ENCODE measurements around the gene CDK5R1.

CDK5R1 gene

DNA sequence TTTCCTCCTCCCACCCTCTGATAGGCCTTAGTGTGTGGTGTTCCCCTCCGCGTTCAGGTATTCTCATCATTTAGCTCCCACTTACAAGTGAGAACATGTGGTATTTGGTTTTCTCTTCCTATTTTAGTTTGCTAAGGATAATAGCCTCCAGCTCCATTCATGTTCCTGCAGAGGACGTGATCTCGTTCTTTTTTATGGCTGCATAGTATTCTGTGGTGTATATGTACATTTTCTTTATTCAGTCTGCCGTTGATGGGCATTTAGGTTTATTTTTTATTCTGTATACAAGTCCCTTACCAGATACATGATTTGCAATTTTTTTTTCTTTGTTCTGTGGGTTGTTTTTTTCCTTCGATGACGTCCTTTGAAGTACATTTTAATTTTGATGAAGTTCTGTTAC is 18.8 kb upstream of the CDK5R1 start:
- Histone ChIP-seq H3K4me1 (no peaks in the 10 kb centered on the region), H3K4me3 (no peak overlapping the region), H3K27me3 (no peaks in the 10 kb centered on the region), H3K9ac (no peak overlapping the region), H3K27ac (no peak overlapping the region), H3K9me3 (no peaks in the 10 kb centered on the region), H4K20me1 (peaks cover 21% of the 10 kb centered on the region), H3K4me2 (no peak overlapping the region), H3K36me3 (peaks cover 99% of the 10 kb centered on the region)
- no peak for TF ChIP-seq Cebpa-rat (IDR thresholded peaks at IDR 0.05)

DNA sequence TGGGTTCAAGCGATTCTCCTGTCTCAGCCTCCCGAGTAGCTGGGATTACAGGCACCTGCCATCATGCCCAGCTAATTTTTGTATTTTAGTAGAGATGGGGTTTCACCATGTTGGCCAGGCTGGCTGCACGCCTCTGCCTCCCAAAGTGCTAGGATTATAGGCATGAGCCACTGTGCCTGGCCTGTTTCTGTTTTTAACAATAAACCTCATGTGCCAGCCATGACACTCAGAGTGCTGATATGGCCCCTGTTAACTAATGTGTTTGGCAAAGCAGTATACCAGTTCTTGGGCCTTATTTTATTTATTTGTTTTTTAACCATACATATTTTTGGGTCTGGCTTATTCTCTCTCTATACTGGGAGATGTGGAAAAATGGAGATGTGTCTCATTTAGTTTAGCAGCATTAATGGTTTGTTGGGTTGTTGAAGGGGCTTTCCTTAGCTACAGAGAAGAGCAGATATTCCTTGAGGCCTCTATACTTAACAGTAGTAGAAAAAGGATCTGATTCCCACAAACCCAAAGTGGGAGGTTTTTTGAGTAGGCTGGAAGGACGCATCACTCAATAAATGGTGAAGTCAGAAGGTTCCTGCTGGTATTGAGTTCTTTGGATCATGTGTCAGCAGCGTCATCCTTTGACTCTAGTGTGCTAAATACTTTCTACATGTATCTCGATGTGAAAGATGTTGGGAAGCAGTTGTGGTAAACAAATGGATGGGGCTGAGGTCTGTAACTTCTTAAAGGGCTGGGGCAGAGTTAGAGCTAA is 16.2 kb upstream of the CDK5R1 start:
- H3K4me1 ChIP-seq = no peaks in the 10 kb centered on the region
- TF ChIP-seq Cebpa-rat (IDR thresholded peaks at IDR 0.05) = no peak
- H3K27ac ChIP-seq = no peak overlapping the region
- no peaks in the 10 kb centered on the region for H3K9me3 ChIP-seq
- no peaks in the 10 kb centered on the region for H3K27me3 ChIP-seq
- peaks cover 6% of the 10 kb centered on the region; the same call in 1 of the 2 replicates for H4K20me1 ChIP-seq
- no peak overlapping the region for H3K4me2 ChIP-seq
- no peak overlapping the region for H3K9ac ChIP-seq
- H3K4me3 ChIP-seq = no peak overlapping the region
- peaks cover 100% of the 10 kb centered on the region for H3K36me3 ChIP-seq

DNA sequence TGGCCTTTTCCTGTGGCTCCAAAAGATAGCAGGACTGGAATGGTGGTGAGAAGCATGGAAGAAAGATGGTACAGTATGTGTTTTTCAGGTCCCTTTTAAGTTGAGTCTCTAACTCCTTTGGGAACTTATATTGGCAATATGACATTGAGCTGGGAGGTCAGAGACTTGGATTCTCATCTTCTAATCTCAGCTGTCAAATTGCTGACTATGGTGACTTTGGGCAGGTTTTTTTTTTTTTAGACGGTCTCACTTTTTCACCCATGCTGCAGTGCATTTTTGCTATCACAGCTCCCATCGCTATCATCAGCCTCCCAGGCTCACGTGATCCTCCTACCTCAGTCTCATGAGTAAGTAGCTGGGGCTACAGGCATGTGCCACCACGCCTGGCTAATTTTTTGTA is 15.1 kb upstream of the CDK5R1 start:
- no peaks in the 10 kb centered on the region; the same call in 1 of the 2 replicates for H4K20me1 ChIP-seq
- H3K27me3 ChIP-seq = no peaks in the 10 kb centered on the region
- no peak overlapping the region for H3K4me2 ChIP-seq
- H3K27ac ChIP-seq = no peak overlapping the region
- no peaks in the 10 kb centered on the region for H3K4me1 ChIP-seq
- H3K9ac ChIP-seq = no peak overlapping the region
- TF ChIP-seq Cebpa-rat (IDR thresholded peaks at IDR 0.05) = no peak
- H3K36me3 ChIP-seq = peaks cover 100% of the 10 kb centered on the region
- no peaks in the 10 kb centered on the region for H3K9me3 ChIP-seq
- no peak overlapping the region for H3K4me3 ChIP-seq

DNA sequence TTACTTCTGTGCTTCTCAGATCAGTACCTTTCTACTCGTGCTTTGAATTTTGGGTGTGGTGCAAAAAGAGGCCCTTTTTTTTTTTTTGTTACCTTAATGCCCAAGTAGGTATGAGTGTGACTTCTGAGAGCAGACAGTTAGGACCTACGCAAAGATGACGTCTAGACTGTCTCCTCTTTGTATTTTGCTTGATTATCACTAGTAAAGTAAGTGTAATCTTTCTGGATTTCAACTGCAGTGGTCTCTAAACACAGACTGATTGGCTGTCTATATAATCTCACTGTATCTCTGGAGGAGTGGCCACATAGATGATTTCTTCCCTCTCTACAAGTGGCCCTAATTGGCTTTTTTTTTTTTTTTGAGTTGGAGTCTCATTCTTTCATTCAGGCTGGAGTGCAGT is 11.5 kb upstream of the CDK5R1 start:
- no peak overlapping the region for H3K9ac ChIP-seq
- no peak for TF ChIP-seq Cebpa-rat (IDR thresholded peaks at IDR 0.05)
- H3K9me3 ChIP-seq = no peaks in the 10 kb centered on the region
- H3K27me3 ChIP-seq = no peaks in the 10 kb centered on the region
- no peak overlapping the region for H3K4me2 ChIP-seq
- H4K20me1 ChIP-seq = no peaks in the 10 kb centered on the region
- no peak overlapping the region for H3K27ac ChIP-seq
- no peak overlapping the region for H3K4me3 ChIP-seq
- no peaks in the 10 kb centered on the region for H3K4me1 ChIP-seq
- peaks cover 100% of the 10 kb centered on the region for H3K36me3 ChIP-seq

DNA sequence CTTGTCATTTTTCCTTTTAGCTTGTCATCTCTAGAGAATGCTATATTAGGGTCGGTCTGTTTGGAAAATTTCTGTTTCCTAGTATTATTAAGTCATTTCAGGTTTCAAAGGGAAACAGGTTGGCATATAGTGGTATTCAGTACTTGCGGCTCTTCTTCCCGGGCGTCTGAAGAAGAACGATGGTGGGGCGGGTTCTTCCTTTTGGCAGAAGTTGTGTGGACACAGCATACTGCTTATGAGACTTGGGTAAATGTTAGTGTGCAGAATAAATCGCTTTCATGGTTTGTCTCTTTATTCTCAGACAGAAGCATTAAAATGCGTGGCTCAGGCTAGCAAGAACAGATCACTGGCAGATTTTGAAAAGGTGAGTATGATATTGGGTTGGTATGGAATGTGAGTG is 9.6 kb upstream of the CDK5R1 start:
- no peak overlapping the region for H3K4me2 ChIP-seq
- no peak overlapping the region for H3K9ac ChIP-seq
- no peak for TF ChIP-seq Cebpa-rat (IDR thresholded peaks at IDR 0.05)
- H3K9me3 ChIP-seq = no peaks in the 10 kb centered on the region
- no peaks in the 10 kb centered on the region for H4K20me1 ChIP-seq
- no peaks in the 10 kb centered on the region for H3K27me3 ChIP-seq
- no peak overlapping the region for H3K27ac ChIP-seq
- H3K4me3 ChIP-seq = no peak overlapping the region
- H3K4me1 ChIP-seq = no peaks in the 10 kb centered on the region
- H3K36me3 ChIP-seq = peaks cover 100% of the 10 kb centered on the region

DNA sequence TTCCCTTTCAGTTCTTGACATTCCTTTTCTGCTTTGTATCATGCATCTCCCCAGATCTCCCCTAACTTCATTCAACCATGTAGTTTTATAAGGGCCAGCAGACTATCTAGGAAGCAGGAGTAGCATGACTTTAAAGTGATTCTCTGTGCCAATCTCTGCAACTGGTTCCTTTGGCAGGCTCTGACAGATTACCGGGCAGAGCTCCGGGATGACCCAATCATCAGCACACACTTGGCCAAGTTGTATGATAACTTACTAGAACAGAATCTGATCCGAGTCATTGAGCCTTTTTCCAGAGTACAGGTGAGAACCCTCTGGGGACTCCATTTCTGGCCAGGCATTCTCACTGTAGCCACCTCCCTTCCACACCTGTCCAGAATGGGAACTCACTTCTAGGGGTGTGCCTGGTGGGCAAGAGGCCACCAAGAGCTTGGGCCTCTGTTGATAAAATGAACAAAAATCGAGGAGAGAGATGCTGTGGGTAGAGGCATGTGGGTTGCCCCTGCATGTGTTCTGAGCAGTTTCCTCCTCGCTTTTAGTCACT is 7.6 kb upstream of the CDK5R1 start:
- Histone ChIP-seq H3K4me3 (no peak overlapping the region), H3K27me3 (no peaks in the 10 kb centered on the region), H4K20me1 (no peaks in the 10 kb centered on the region), H3K9ac (no peak overlapping the region), H3K4me2 (no peak overlapping the region), H3K27ac (no peak overlapping the region), H3K36me3 (peaks cover 89% of the 10 kb centered on the region), H3K4me1 (peaks cover 7% of the 10 kb centered on the region), H3K9me3 (no peaks in the 10 kb centered on the region)
- no peak for TF ChIP-seq Cebpa-rat (IDR thresholded peaks at IDR 0.05)

DNA sequence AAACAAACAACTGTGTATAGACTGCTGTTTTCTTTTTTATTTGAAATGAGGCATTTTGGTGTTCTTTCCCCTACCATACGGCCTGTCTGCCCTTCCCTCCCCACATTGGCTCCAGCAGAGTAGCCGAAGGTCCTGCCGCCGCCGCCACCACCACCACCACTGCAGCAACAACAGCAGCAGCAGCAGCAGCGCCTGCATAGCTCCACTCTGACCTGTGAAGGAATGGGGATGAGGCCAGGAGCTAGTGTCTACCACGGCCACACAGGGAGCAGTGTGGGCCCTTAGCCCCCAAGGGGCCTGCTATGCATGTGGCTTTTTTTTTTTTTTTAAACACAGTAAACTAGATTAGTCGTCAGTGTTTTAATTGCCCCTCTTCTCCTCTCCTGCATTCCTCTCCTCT is 5.6 kb upstream of the CDK5R1 start:
- Histone ChIP-seq H4K20me1 (no peaks in the 10 kb centered on the region), H3K4me1 (peaks cover 15% of the 10 kb centered on the region), H3K36me3 (peaks cover 68% of the 10 kb centered on the region), H3K27ac (0 out of 2 replicates have a peak overlapping the region, but pooled peaks have one; percentile 27), H3K4me3 (no peak overlapping the region), H3K27me3 (no peaks in the 10 kb centered on the region), H3K4me2 (no peak overlapping the region), H3K9ac (no peak overlapping the region), H3K9me3 (no peaks in the 10 kb centered on the region)
- TF ChIP-seq Cebpa-rat (IDR thresholded peaks at IDR 0.05) = no peak

DNA sequence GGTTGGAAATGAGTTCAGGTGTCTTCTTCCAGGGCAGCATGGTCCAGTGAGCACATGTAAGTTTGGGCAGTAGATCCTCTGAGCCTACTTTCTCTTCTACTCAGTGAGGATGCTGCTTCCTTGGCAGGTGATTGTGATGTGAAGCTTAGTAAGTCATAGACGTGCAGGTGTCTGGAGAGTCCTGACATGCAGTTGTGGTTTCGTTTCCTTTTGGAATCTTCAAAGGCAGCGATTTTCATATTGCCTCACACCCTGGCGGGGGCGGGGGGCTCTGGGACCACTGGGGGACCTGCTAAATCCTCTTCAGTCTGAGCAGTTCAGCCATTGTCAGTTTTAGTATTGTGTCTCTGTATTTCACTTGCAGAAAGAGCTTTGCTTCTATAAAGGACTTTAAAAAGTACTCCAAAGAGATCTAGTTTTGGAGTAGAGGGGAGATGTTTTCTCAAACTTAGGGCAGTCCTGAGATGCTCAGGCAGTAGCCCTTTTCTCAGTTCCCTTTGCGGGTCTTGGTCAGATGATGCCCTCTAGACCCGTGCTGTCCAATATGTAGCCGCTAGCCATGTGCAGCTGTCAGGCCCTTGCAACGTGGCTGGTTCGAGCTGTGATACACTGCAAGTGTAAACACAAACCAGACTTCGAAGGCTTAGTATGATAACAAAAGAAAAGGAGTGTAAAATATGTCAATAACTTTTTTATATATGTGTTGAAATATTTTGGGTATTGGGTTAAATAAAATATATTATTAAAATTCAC is 4.0 kb upstream of the CDK5R1 start:
- Histone ChIP-seq H3K9ac (no peak overlapping the region), H3K9me3 (no peaks in the 10 kb centered on the region), H3K27me3 (no peaks in the 10 kb centered on the region), H3K4me3 (no peak overlapping the region), H3K4me1 (peaks cover 20% of the 10 kb centered on the region), H3K27ac (no peak overlapping the region), H3K36me3 (peaks cover 54% of the 10 kb centered on the region), H3K4me2 (no peak overlapping the region), H4K20me1 (peaks cover 4% of the 10 kb centered on the region)
- TF ChIP-seq Cebpa-rat (IDR thresholded peaks at IDR 0.05) = no peak

DNA sequence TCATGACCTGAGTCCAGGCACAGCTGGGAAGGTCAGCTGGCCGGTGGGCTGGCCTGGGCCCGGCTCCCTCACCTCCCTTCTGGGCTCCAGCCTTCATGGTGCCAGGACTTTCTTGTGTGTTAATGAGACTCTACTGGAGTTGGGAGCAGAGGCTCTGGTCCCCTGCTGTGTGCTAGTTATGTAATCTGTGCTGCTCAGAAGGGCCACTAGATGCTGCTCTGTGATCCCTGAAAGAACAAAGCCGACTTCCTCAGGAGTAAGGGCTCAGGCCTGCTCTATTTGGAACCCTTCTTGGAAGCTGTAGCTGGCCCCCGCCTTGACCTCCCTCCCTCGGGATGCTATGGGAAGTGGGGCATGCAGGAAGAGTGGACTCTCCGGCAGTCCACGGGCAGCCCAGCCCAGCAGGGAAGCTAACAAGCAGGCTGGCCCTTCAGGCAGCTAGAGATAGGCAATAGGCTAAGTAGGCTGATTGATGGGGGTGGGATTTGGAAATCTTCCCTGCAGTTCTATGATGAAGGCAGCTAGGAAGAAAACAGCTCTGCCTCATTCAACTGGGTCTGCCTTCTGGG is 3.3 kb upstream of the CDK5R1 start:
- no peak overlapping the region for H3K4me3 ChIP-seq
- peak overlapping the region; percentile 32; the same call in 1 of the 2 replicates for H3K9ac ChIP-seq
- H3K4me1 ChIP-seq = peaks cover 28% of the 10 kb centered on the region
- TF ChIP-seq Cebpa-rat (IDR thresholded peaks at IDR 0.05) = no peak
- H3K27ac ChIP-seq = peak overlapping the region; percentile 48
- H4K20me1 ChIP-seq = peaks cover 12% of the 10 kb centered on the region
- H3K36me3 ChIP-seq = peaks cover 54% of the 10 kb centered on the region
- no peaks in the 10 kb centered on the region for H3K9me3 ChIP-seq
- peak overlapping the region; percentile 22; the same call in 1 of the 2 replicates for H3K4me2 ChIP-seq
- H3K27me3 ChIP-seq = no peaks in the 10 kb centered on the region

All from BLaER1 (cell line).